H9 (cell line): ENCODE results near the gene ATRNL1. TPM values are rescaled to one million over a fixed set of nuclear protein-coding genes. Genes with fewer than 3 reads are reported as not detected.

Source experiments
- DNase-seq: peaks from one replicate; pipeline ENCODE4 v3.0.0-alpha.2; 2017
- H2AFZ ChIP-seq: one replicate; pipeline ENCODE4 v1.6.1; 2013; ENCODE audit warnings: mild to moderate bottlenecking, low read length, control low read depth, moderate library complexity
- H2AK5ac ChIP-seq: 2 replicates; pipeline ENCODE4 v1.6.1; 2013; ENCODE audit warnings: low read length, control low read depth, mixed read lengths; ENCODE audit not compliant: insufficient read length
- H2BK120ac ChIP-seq: one replicate; pipeline ENCODE4 v1.6.1; 2013; ENCODE audit warnings: low read depth, mild to moderate bottlenecking, low read length, control low read depth, inconsistent platforms; ENCODE audit not compliant: poor library complexity, severe bottlenecking
- H2BK12ac ChIP-seq: 2 replicates; pipeline ENCODE4 v1.6.1; 2013; ENCODE audit warnings: low read length, control low read depth, mixed read lengths, low read depth; ENCODE audit not compliant: insufficient read length
- H2BK15ac ChIP-seq: 2 replicates; pipeline ENCODE4 v1.6.1; 2013; ENCODE audit warnings: low read depth, low read length, control low read depth
- H2BK20ac ChIP-seq: one replicate; pipeline ENCODE4 v1.6.1; 2013; ENCODE audit warnings: low read depth, mild to moderate bottlenecking, low read length, control low read depth, inconsistent platforms; ENCODE audit not compliant: poor library complexity, severe bottlenecking
- H2BK5ac ChIP-seq: 2 replicates; pipeline ENCODE4 v1.6.1; 2013; ENCODE audit warnings: low read length, control low read depth, mixed read lengths; ENCODE audit not compliant: insufficient read length
- H3K14ac ChIP-seq: 2 replicates; pipeline ENCODE4 v1.6.1; 2013; ENCODE audit warnings: low read length, control low read depth; ENCODE audit not compliant: insufficient read depth
- H3K18ac ChIP-seq: 2 replicates; pipeline ENCODE4 v1.6.1; 2013; ENCODE audit warnings: low read depth, mild to moderate bottlenecking, mixed read lengths, low read length, control low read depth; ENCODE audit not compliant: insufficient read length
- H3K23ac ChIP-seq: 2 replicates; pipeline ENCODE4 v1.6.1; 2013; ENCODE audit warnings: low read length, control low read depth, mixed read lengths, low read depth; ENCODE audit not compliant: insufficient read length
- H3K23me2 ChIP-seq: 2 replicates; pipeline ENCODE4 v1.6.1; 2013; ENCODE audit warnings: low read depth, mild to moderate bottlenecking, mixed read lengths, low read length, control low read depth; ENCODE audit not compliant: insufficient read length, poor library complexity, severe bottlenecking
- H3K27ac ChIP-seq: 2 replicates; pipeline ENCODE4 v1.5.1; 2013; ENCODE audit warnings: low read length, control low read depth, mixed read lengths, low read depth; ENCODE audit not compliant: insufficient read length
- H3K27me3 ChIP-seq: 2 replicates; pipeline ENCODE4 v1.6.1; 2013; ENCODE audit warnings: low read length, control low read depth, inconsistent platforms; ENCODE audit not compliant: insufficient read depth
- H3K4ac ChIP-seq: 2 replicates; pipeline ENCODE4 v1.6.1; 2013; ENCODE audit warnings: low read depth, mild to moderate bottlenecking, control low read depth, inconsistent platforms, low read length, moderate library complexity
- H3K4me1 ChIP-seq: 2 replicates; pipeline ENCODE4 v1.6.1; 2013; ENCODE audit warnings: low read length, control low read depth, inconsistent platforms; ENCODE audit not compliant: insufficient read depth
- H3K4me2 ChIP-seq: 2 replicates; pipeline ENCODE4 v1.6.1; 2013; ENCODE audit warnings: low read length, control low read depth, mixed read lengths; ENCODE audit not compliant: insufficient read length, insufficient read depth
- H3K56ac ChIP-seq: 2 replicates; pipeline ENCODE4 v1.6.1; 2013; ENCODE audit warnings: low read depth, mild to moderate bottlenecking, mixed read lengths, low read length, control low read depth; ENCODE audit not compliant: insufficient read length
- H3K79me1 ChIP-seq: 2 replicates; pipeline ENCODE4 v1.6.1; 2013; ENCODE audit warnings: low read depth, mild to moderate bottlenecking, moderate library complexity, low read length, control low read depth, inconsistent platforms; ENCODE audit not compliant: insufficient read depth, poor library complexity, severe bottlenecking
- H3K79me2 ChIP-seq: 2 replicates; pipeline ENCODE4 v1.6.1; 2013; ENCODE audit warnings: low read length, control low read depth, inconsistent platforms; ENCODE audit not compliant: insufficient read depth
- H3K9ac ChIP-seq: 2 replicates; pipeline ENCODE4 v1.6.1; 2013; ENCODE audit warnings: low read length, control low read depth, mixed read lengths; ENCODE audit not compliant: insufficient read length; ENCODE audit errors: extremely low read depth
- H3K9me3 ChIP-seq: one replicate; pipeline ENCODE4 v1.6.1; 2013; ENCODE audit warnings: low read depth, low read length, inconsistent platforms; ENCODE audit not compliant: control insufficient read depth
- H3T11ph ChIP-seq: one replicate; pipeline ENCODE4 v1.6.1; 2013; ENCODE audit warnings: mild to moderate bottlenecking, low read length, control low read depth, inconsistent platforms
- H4K20me1 ChIP-seq: one replicate; pipeline ENCODE4 v1.6.1; 2013; ENCODE audit not compliant: control insufficient read depth, insufficient read length, insufficient read depth
- H4K5ac ChIP-seq: 2 replicates; pipeline ENCODE4 v1.6.1; 2013; ENCODE audit warnings: low read depth, mild to moderate bottlenecking, mixed read lengths, low read length, control low read depth; ENCODE audit not compliant: insufficient read length
- H4K8ac ChIP-seq: replicated peaks from 2 replicates; pipeline ENCODE4 v1.6.1; 2013; ENCODE audit warnings: low read length, control low read depth, mixed read lengths, low read depth; ENCODE audit not compliant: insufficient read length
- H4K91ac ChIP-seq: 2 replicates; pipeline ENCODE4 v1.6.1; 2013; ENCODE audit warnings: low read depth, mild to moderate bottlenecking, moderate library complexity, mixed read lengths, low read length, control low read depth; ENCODE audit not compliant: insufficient read length
- H3K27ac Mint-ChIP-seq, 3 experiments: 2 replicates in 2 of 3; 3 replicates in 1 of 3; pipeline ENCODE4 v1.8.0; 2020 to 2021; ENCODE audit warnings: mixed read lengths in 3 of 3, mild to moderate bottlenecking in 1 of 3, moderate library complexity in 1 of 3
- H3K27me3 Mint-ChIP-seq: 2 replicates; pipeline ENCODE4 v1.8.0; 2021; ENCODE audit warnings: low read depth, mild to moderate bottlenecking, moderate library complexity, mixed read lengths
- H3K36me3 Mint-ChIP-seq, 3 experiments: 2 replicates in 2 of 3; 3 replicates in 1 of 3; pipeline ENCODE4 v1.8.0; 2020 to 2021; ENCODE audit warnings: low read depth in 3 of 3, mixed read lengths in 3 of 3; ENCODE audit not compliant: insufficient read depth in 1 of 3
- H3K4me1 Mint-ChIP-seq, 2 experiments: 2 replicates each; pipeline ENCODE4 v1.8.0; 2020; ENCODE audit warnings: mixed read lengths in 2 of 2
- H3K4me3 Mint-ChIP-seq, 2 experiments: 2 replicates in 1 of 2; 3 replicates in 1 of 2; pipeline ENCODE4 v1.8.0; 2020 to 2021; ENCODE audit warnings: mild to moderate bottlenecking in 2 of 2, mixed read lengths in 2 of 2, moderate library complexity in 1 of 2
- H3K9me3 Mint-ChIP-seq, 2 experiments: 2 replicates in 1 of 2; 3 replicates in 1 of 2; pipeline ENCODE4 v1.8.0; 2020; ENCODE audit warnings: mild to moderate bottlenecking in 2 of 2, mixed read lengths in 2 of 2, moderate library complexity in 1 of 2
- CTCF ChIP-seq: fragments of 200-600 bp; sonication (generic); conservative IDR thresholded peaks from 3 replicates; pipeline ENCODE4 v1.8.0; 2021; ENCODE audit warnings: antibody characterized with exemption, mild to moderate bottlenecking
- WGBS: extraction: QIAGEN DNeasy Blood & Tissue Kit; methylation state at CpG from one replicate; pipeline ENCODE4 v1.1.7; 2013; ENCODE audit warnings: missing lambda C conversion rate, low lambda C conversion rate, mixed read lengths; ENCODE audit not compliant: insufficient read length; ENCODE audit errors: extremely low coverage; 5-methylcytosine and 5-hydroxymethylcytosine counted together
- total RNA-seq: library from RNA; stranded (reverse); gene quantifications from 2 replicates; pipeline ENCODE4 v1.2.1, GENCODE V29; 2021

ATRNL1 gene
- total RNA-seq, 1 experiment from 2014 or later: 9.2 TPM

DNA sequence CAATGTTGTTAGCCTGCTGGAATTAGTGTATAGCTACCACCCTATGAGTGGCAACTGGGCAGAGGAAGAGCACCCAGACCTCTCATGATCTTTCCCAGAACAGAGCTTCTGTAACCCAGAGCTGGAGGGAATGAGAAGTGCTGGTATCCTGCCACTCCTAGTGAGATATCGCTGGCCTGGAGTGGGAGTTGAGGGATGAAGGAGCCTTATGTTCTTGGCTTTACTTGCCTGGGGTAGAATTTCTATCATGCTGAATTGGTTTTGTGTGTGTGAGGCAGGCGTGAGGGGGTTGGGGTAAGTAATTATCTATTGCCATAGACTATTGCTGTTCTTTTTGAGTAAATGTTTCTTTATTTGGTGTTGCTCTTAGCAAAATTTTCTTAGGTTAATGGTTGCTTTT is 146.6 kb downstream of the ATRNL1 start:
- Histone ChIP-seq H3K4me2 (no peak overlapping the region), H3K79me2 (no peaks in the 10 kb centered on the region), H3K9me3 (no peaks in the 10 kb centered on the region), H3K9ac (no peak overlapping the region), H4K5ac (no peak overlapping the region), H4K91ac (no peak overlapping the region), H3K4me1 (no peaks in the 10 kb centered on the region), H3K27me3 (no peaks in the 10 kb centered on the region), H3K79me1 (no peaks in the 10 kb centered on the region), H4K8ac (no peak overlapping the region), H3K23ac (no peak overlapping the region), H3K23me2 (no peaks in the 10 kb centered on the region), H2BK120ac (no peak overlapping the region), H2BK12ac (no peak overlapping the region), H2BK5ac (no peak overlapping the region), H2BK15ac (no peak overlapping the region), H3K27ac (no peak overlapping the region), H3K56ac (no peak overlapping the region), H2AFZ (no peak overlapping the region), H3T11ph (no peak overlapping the region), H3K18ac (no peak overlapping the region), H3K4ac (no peak overlapping the region), H2AK5ac (no peak overlapping the region), H2BK20ac (no peak overlapping the region), H4K20me1 (no peaks in the 10 kb centered on the region), H3K14ac (no peak overlapping the region)
- H3K27me3 Mint-ChIP-seq: no peaks in the 10 kb centered on the region
- no peak overlapping the region; a peak in 1 of 7 replicates for H3K27ac Mint-ChIP-seq
- H3K4me1 Mint-ChIP-seq: no peaks in the 10 kb centered on the region
- no peak overlapping the region for H3K4me3 Mint-ChIP-seq
- no CpG with 5 or more reads among the region's 2 CpGs for WGBS
- no peak for TF ChIP-seq CTCF
- no peaks in the 10 kb centered on the region for H3K36me3 Mint-ChIP-seq
- no peaks in the 10 kb centered on the region for H3K9me3 Mint-ChIP-seq
- DNase-seq: no peak
